CD4-positive, alpha-beta T cell treated with Interferon gamma for 1 hour (primary cell): Measurements from ENCODE around the gene GRM5.
"Not testable (repeated sequence)": the region's sequence is repeated elsewhere in the genome, so short reads cannot be mapped to it uniquely, and the experiment has no call there.

Source experiments
- DNase-seq: peaks from one replicate; pipeline ENCODE4 v3.0.0-alpha.2; 2020

The GRM5 gene

DNA sequence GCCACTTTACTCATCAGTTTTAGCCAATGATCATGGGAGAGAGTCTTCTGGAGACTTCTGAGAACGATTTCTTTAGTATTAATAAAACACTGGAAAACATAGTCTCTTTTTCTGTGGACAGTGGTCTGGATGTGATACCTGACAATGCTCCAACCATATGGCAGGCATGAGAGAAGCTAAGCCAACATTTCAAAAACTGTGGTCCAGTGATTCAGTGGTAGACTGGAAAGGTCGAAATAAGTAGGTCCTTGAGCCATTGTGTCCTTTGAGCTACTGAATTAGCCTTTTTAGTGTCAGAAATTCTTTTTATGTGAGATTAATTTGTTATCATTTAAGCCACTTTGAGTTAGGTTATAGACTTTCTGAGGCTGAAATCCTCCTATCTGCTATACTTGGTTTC lies 530.5 kb downstream of the GRM5 start:
- DNase-seq, result no peak

DNA sequence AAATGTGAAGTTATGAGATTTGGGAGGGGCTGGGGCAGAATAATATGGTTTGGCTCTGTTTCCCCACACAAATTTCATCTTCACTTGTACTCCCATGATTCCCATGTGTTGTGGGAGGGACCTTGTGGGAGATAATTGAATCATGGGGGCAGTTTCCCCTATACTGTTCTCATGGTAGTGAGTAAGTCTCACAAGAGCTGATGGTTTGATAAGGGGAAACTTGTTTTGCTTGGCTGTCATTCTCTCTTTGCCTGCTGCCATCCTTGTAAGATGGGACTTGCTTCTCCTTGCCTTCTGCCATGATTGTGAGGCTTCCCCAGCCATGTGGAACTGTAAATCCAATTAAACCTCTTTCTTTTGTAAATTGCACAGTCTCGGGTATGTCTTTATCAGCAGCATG lies 531.1 kb downstream of the GRM5 start:
- not testable (repeated sequence) for DNase-seq

DNA sequence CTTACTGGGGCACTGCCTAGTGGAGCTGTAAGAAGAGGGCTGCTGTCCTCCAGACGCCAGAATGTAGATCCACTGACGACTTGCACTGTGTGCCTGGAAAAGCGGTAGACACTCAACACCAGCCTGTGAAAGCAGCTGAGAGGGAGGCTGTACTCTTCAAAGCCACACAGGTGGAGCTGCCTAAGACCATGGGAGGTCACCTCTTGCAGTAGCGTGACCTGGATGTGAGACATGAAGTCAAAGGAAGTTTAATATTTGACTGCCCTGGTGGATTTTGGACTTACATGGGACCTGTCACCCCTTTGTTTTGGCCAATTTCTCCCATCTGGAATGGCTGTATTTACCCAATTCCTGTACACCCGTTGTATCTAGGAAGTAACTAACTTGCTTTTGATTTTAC lies 531.6 kb downstream of the GRM5 start:
- DNase-seq, result no peak

DNA sequence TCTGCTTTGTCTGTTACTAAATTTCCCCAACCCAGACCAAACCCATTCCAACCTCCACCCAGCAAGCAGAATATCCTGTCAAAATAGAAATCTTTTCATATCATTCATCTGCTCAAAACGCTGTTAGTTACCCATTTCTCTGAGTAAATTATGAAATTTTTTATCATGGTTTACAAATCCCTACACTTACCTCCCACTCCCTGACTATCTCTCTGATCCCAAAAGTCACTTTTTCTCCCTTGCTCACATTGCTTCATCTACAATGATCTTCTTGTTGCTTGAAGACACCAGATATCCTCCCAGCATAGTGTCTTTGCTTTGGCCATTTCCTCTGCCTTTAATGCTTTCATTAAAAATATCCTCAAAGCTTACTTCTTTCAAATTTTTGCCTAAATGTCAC lies 532.8 kb downstream of the GRM5 start:
- no peak for DNase-seq

DNA sequence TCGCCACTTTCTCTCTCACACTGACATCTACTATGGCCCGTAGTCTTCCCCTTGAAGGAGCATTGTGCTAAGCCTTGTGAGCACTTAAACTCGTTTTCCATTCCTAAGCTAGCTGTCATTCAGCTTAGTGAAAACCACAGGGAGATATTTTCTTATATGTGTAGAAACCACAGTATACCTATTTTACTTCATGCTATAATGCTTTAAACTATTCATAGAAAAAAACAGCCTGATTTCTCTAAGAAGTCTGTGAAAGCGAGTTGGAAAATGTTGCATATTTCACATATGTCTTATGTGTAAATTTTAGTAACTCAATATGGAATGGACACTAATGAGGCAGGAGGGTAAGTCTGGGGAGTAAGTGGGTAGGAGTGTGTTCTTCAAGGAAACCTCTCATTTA lies 534.0 kb downstream of the GRM5 start:
- no peak for DNase-seq

DNA sequence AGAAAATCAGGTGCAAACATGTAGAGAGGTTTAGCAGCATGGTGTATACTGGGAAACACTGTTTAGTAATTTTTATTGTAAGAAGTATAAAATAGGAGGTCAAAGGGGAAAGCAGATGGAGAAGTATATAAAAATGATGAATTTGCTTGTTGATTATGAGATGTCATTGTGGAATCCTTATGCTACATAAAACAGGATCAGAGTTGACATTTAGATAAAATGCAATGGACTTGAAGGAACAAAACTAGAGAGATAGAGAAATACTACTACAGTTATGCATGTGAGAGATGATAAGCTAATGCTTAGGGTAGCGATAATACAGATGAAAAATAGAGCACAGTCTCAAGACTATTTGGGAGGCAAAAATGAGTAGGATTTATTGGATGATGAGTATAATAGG lies 536.4 kb downstream of the GRM5 start:
- DNase-seq, result no peak

DNA sequence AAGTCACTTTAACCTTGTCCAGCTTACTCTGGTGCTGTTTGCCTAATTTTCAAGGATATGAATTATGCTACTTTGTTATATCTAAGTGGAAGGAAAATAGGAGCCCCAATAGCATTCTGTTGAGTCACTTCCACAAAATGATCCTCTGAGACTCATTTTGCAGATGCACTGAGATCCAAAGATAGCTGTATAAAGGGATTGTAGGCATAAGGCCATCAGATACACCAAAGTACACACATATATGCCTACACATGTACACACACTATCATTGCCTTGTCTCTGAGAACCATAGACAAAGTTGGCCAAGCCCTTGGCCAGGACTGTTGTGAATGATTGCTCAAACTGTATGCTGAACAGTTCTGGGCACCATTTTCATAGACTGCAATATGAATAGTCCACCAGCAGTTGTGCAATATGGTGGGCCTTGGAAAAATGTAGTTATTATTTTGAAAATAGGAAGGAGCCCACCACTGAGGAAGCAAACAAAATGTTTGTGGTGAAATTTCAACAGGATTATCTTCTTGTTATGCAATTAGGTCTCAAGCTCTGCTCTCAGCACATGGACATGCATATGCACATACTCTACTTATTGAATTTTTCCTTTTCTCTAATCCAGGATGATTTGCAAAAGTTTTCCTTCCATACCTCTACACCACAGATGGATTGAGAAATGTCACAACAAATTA lies 542.3 kb downstream of the GRM5 start:
- no peak for DNase-seq

DNA sequence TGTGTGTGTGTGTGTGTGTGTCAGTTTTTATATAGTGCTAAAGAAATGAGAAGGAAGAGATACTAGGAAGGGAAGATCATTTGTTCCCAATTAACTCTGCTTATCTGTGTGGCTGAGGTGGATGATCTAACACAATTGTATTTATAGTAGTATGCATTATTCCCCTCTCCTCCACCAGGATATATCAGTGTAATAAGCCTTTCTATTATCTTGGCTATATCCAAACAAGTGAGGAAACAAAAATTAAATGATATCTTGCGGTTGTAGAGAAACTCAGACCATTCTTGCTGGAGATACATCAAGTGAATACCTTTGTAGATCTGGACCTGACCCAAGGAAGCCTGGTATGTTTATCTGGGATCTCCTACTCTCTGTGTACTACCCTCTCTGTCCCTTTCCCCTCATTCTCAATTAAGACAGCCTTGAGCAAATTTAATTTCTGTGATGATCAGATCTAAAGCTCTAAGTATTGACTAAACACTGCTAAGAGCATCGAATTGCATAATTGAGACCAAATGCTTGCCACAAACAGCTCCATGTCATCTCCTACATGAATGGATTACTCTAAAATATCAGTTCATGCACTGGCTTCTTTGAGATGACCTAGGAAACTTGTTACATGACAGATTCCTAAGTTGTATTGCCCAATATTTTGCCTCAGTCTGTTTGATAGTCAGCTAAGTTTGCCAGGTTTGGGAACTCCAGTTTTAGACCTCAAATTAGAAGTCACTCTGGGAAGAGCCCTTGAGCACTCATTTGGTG lies 543.0 kb downstream of the GRM5 start:
- no peak for DNase-seq

DNA sequence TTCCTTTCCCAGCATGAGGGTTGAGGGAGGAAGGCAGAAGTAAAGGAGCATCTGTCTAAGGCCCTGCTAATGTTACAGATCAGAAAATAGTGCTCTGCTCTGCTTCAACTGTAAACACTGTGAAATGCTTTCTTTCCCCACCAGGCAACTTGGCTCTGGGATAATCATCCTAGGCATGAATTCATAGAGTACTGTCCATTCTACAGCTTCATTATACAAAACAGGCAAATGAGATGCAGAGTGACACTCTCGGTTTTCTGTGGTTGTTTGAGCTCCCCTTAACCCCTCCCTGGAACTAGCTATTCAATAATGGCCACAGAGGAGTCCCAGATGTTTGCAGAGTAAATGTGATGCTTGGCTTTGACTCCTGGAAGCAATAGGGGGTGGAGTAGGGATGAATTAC lies 544.0 kb downstream of the GRM5 start:
- no peak for DNase-seq

DNA sequence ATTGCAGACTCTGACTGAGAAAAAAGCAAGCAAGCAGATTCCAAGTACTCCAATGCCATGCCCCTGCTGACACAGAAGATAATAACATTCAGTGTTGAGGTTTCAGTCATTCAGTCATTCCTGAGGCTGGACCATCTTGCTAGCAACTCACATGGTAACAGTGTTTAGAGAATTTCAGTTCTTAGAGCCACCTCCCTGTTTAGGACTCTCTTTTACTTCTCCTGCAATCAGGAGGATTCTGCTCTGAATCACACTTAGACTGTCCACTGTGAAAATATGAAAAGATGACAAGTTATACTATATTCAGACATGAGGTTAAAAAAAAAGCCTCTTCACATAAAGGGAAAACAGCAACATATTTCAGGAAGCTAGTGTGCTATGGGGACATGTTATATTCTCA lies 544.4 kb downstream of the GRM5 start:
- DNase-seq, result no peak

DNA sequence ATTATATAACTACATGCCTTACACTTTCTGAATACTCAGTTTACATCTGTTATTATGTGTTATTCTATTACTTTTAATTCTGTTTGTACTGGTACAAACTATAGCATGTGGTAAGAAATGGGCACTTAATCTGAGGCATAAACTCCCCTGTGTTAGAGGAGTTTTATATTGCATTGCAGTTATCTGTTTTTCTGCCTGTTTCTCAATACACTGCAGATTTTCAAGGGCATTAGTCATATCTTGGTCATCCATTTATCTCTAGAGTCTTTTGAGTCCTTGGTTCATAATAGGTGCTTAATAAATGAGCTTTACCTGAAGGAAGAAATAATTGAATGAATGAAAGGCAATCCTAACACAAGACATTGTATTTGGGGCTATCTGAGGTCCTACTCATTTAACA lies 545.4 kb downstream of the GRM5 start:
- DNase-seq, result no peak

DNA sequence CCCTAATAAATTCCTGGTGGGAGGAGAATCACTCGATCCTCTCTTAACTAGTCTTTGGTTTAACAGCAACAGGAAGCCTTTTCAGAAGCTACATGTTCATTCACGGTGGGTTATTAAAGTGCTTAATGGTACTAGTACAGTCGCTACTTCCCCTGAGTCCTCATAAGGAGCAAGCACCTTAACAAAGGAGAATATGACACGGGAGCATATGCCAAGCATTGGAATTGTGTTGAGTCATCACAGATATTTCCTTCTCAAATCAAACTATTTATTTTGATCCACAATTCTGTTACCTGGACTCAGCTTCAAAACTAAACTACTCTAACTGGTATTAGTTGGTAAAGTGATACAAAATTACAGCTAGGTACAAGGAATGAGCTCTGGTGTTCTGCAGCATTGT lies 550.8 kb downstream of the GRM5 start:
- no peak for DNase-seq

DNA sequence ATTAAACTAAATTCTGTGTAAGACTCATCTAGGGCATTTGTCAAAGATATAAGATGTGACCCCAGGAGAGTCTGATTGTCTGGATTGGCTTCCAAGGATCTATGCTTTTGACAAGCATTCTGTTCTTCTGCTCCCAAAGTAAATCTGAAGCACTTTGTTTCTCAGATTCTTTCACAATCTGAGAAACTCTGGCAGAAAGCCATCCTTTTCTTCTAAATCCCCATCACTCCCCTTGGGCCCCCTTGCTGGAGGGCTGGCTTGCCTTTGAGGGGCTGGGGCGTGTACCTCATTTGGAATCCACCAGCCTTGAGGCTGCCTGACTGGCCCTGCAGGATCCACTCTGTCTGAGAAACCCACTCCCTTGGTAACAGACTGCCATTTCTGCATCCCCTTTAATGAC lies 554.8 kb downstream of the GRM5 start:
- DNase-seq, result no peak

DNA sequence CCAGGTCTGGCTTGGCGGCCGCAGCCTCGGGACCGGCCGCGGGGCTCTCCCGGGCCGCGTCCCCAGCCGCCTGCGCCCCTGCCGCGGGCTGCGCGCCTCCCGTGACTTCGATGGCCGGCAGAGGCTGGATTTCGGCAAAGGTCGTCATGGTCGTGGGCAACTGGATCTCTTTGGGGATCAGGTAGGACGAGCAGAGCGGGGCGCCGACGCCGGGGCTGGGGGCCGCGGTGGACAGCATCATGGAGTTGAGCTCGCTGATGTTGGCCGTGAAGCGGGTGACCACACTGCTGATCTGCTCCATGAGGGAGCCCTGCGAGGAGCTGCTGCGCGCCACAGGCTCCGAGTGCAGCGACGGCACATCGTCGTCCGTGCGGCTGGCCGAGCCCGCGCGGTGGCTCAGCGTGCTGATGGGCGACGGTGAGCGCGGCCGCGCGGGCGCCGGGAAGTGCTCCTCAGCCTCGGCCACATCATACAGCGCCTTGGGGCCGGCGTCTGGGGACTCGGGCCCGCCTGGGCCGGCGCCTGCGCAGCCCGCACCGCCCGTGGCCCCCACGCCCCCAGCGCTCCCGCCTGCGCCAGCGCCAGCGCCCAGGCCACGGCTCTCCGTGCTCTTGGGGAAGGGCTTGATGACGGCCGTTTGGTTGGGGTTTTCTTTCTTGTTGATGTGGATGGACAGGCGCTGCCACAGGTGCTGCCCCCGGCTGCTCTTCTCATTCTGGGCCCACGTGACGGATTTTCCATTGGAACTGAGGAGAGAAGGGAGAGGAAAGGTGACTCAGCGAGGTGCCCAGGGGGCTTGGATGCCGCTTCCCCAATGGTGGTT lies 556.8 kb downstream of the GRM5 start:
- DNase-seq, result no peak

DNA sequence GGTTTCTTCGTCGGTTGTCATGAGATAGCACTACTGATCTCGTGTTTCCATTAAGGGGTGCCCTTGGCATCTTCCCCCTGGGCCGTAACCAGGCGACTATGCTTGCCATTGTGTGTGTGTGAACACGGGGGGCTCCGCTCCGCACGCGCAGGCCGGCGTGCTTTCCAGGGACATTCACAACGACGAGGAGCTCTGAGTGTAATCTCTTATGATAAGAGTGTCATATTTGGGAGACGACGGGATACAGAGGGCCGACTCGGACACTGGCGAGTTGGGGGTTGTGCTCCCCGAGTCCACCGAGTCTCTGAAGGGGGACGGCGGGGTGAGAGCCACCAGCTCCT lies 557.4 kb downstream of the GRM5 start:
- no peak for DNase-seq

DNA sequence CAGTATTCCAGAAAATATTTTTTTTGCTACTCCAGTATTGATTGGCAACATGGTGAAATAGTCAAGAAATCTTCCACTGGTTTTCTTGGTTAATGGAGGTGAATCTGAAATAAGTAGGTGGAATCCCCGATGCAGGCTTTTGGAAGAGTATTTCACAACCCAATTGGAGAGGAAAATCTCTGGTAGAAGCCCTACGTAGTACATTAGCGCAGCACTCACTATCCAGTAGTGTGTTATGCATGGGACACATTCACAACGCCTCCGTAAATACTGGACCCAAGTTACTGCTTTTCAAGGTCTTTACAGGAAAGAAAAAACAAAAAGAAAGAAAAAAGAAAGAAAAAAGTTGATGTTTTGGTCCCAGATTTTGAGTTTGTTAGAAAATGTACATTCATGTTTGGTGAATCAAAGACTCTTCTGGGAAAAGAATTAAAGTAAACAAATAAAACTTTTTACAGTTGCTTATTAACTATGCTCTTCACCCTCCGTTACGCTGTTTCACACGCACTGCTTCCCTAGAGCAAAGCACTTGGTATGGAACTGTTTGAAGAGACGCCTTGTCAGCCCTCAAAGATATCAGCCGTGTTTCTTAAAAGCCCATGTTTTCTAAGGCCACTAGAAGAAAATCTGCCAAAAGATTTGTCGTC lies 557.9 kb downstream of the GRM5 start:
- DNase-seq, result no peak

DNA sequence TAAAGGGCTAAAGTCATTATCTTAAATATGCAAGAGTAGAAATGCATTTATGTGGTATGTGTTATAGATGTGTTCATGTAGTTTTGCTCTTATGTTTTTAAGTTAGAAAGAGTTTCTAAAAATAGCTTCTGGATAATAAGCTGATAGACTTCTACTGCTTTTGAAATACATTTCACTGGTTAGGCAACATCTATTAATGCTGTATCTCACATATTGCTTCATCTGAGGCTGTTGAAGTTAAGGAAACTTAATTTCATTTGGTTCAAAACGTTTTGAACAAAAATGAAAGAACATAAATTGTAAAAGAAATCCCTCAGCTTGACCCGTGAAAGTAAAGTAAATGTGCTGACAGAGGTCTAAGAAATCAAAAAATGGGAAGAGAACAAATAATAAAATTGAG lies 564.2 kb downstream of the GRM5 start:
- no peak for DNase-seq

DNA sequence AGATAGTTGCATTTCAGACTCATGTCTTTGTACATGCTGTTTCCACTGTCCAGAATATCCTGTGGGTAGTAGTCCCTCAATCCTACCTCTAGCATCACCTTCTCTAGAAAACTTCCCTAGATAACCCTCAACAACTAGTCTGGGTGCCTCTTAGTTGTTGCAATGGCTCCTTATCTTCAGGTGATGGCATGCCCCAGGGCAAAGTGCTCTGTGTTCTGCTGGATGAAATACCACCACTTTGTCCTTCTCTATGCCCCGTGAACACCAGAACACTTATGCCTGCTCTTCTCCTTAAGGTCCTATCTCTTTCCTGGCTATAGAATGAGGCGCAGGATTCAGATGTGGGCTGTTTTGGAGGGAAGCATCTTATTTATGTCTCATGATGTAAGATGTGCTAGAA lies 569.9 kb downstream of the GRM5 start:
- DNase-seq, result no peak

DNA sequence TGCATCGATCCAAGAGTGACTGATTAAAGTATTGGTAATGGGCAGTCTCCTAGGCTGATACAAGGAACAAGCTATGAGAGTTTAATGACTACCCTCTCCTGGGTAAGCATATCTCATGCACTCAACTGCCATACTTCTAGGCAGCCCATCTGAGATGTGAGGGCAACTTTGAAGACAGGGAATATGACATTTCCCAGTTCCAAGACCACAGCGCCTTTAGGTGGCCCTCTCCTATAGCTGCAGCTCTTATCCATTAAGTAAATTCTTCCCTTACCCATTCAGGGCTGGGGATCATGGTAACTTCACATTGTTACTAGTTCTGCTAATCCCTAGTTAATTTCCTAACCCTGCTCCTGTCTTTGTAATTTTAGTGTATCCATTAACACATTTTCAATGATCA lies 570.9 kb downstream of the GRM5 start:
- DNase-seq, result no peak

DNA sequence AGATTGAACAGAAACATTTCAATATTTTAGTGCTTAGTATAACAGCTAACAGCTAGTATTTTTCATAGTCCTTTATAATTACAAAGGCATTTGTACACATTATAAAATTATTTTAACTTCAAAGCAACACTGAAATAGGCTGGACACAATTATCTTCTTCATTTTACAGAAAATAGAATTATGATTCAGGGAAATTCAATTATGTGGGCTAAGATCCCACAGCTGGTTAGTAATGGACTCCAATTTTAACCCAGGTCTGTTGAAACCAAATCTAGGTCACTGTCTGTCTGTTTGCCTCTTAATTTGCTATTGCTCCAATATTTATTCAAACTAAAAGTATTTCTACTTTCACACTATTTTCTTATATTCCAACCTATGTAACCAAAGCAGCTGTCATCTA lies 574.1 kb downstream of the GRM5 start:
- DNase-seq, result no peak

DNA sequence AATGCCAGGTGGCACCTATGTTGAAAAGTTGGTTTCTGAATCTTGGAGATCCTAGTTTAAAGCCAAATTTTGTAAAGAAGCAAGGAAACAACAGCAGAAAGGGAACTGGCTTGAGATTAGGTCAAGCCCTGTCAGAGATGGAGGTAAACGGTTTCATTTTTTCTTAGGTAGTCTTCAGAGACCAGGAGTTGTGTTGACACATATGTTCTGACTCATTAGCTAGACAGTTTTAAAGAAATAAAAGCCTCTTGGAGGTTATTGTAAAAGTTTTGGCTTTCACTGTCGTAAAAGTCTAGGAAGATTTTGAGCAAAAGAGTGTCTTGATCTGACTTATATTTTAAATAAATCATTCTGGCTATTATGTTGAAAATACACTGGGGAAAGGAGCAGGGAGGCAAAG lies 576.8 kb downstream of the GRM5 start:
- DNase-seq, result no peak

DNA sequence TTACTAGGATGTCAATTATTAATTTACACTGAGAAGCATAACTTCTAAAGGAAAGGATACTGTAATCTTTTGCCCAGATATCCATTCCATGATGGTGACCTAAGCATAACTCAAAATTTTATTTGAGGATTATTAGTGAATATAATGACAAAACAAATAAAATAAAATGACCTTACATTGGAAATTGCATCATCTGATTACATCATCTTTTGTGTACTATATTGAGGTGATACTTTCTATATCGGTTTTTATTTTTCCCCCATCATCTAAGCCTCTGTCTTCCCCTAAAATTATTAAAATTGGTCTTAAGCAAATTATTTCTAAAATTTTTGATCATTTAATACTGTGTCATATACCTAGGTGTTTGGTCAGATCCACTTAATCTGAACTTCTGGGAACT lies 578.1 kb downstream of the GRM5 start:
- DNase-seq, result no peak

DNA sequence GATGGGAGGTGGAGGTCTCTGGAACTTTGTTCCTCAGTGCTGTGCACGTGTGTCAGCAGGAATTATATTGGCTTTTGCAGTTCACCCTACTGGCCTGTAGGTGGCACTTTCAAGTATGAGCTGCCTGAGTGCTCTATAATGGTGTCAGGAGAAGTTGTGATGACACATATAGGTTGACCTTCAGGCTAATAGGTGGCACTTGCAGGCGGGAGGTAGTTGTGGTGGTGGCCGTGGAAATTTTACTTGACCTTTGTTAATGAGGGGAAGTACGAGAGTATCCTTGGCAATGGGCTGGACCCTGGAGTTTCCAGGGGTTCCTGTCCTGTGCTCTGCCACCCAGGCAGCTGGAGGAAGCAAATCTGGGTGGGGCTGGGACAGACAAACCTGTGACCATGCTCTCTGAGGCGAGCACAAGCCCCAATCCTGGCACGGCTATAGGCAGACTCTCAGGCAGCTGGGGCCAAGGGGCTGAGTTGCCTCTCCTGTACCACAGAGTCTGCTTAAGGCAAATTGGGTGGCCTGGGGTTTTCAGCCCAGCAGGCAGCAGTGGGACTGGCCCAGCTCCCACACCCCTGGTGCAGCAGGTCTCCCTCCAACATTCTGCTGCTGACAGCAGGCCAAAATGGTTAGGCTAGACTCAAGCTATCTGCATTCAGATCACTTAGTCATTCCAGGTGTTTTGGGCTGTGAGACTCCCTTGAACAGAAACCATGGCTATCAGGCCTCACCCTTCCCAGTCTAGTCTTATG lies 580.7 kb downstream of the GRM5 start:
- DNase-seq, result peak; percentile 6
